ENCODE measurements around the gene CCDC180.

DNA sequence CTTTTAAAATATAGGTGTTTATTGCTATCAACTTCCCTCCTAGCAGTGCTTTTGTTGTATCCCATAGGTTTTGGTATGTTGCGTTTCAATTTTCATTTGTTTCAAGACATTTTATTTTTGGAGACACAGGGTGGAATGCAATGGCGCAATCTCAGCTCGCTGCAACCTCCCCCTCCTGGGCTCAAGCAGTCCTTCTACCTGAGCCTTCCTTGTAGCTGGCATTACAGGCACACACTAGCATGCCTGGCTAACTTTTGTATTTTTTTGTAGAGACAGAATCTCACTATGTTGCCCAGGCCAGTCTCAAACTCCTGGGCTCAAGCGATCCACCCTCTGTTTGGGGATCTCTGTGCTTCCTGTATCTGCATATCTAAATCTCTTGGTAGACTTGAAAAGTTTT lies 35.4 kb upstream of the CCDC180 start:
- TF ChIP-seq CTCF (conservative IDR thresholded peaks at IDR 0.05; ENCODE audit: low read depth in 2 of 2) (no peak), EZH2 (IDR thresholded peaks at IDR 0.05; ENCODE audit: low read depth, unreplicated experiment) (no peak), EZH2phosphoT487 (IDR thresholded peaks at IDR 0.05; ENCODE audit: unreplicated experiment) (no peak), POLR2AphosphoS5 (IDR thresholded peaks at IDR 0.05; ENCODE audit: low read depth) (no peak), JUNB (IDR thresholded peaks at IDR 0.05; ENCODE audit: unreplicated experiment) (no peak)
- TF ChIP-seq, protein P1, sequence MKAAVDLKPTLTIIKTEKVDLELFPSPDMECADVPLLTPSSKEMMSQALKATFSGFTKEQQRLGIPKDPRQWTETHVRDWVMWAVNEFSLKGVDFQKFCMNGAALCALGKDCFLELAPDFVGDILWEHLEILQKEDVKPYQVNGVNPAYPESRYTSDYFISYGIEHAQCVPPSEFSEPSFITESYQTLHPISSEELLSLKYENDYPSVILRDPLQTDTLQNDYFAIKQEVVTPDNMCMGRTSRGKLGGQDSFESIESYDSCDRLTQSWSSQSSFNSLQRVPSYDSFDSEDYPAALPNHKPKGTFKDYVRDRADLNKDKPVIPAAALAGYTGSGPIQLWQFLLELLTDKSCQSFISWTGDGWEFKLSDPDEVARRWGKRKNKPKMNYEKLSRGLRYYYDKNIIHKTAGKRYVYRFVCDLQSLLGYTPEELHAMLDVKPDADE (IDR thresholded peaks at IDR 0.05): no peak

Data from GM23338 (cell line).